NB4 (cell line): ENCODE data around the gene DUSP28.
"Not testable (repeated sequence)": the region's sequence is repeated elsewhere in the genome, so short reads cannot be mapped to it uniquely, and the experiment has no call there.

Source experiments
- CTCF ChIP-seq: IDR thresholded peaks from one replicate; pipeline ENCODE4 v1.5.1; 2012; ENCODE audit warnings: low read depth, low read length
- MAX ChIP-seq: IDR thresholded peaks from 2 replicates; pipeline ENCODE4 v1.6.1; 2011; ENCODE audit warnings: low read depth, low read length

GRCh38 chr2:240521885-240522284, 38.3 kb upstream of the DUSP28 start:
- not testable (repeated sequence) for TF ChIP-seq CTCF, MAX
